ENCODE results near the gene SLC22A4.

SLC22A4 gene

DNA sequence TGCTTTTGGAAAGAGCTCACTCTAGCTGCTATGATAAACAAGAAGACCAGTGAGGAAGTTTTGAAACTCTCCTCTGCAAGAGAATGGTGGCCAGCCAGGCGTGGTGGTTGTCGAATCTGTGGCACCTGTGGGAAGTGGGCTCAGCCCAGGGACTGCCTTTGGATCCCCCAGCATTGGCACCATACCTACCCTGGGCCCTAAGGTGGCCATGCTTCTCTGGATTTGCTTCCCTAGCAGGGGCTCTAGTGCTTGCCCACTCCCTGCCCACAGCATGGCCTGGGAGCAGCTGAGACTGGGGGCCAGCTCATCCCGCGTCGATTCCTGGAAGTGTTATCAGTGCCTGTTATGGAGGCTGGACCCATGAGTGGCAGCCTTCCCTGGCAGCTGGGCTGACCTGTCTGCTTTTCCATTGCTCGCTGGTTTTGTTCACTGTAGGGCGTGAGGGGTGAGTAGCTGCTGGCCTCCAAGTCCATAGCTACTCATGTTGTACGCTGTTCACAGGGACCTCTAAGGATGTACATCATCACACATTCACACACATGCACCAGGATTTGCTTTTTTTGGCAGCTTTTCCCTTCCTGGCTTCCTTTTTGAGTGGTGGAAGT lies 2.3 kb downstream of the SLC22A4 start:
- 91% methylated on average over 7 of the region's 8 CpGs for WGBS (ENCODE audit: insufficient coverage)
- Histone ChIP-seq H3K4me3 (ENCODE audit: control insufficient read depth in 1 of 7, extremely low read depth in 1 of 7, insufficient read depth in 4 of 7, low read depth in 2 of 7, low read length in 6 of 7) (peak overlapping the region in 1 of 7 experiments; percentile 67), H3K9me3 (ENCODE audit: control extremely low read depth in 1 of 5, control insufficient read depth in 4 of 5, insufficient read depth in 2 of 5, low read depth in 1 of 5, low read length in 4 of 5) (no peaks in the 10 kb centered on the region), H3K36me3 (ENCODE audit: control insufficient read depth in 4 of 4, insufficient read depth in 4 of 4, low read length in 3 of 4) (no peaks in the 10 kb centered on the region), H3K27me3 (replicated peaks in 2 of 5; ENCODE audit: control insufficient read depth in 4 of 5, insufficient read depth in 5 of 5, low read length in 4 of 5) (no peaks in the 10 kb centered on the region), H3K4me1 (ENCODE audit: control extremely low read depth in 1 of 4, control insufficient read depth in 4 of 4, insufficient read depth in 4 of 4, low read length in 3 of 4) (peaks cover 14 to 52% (median 36%) of the 10 kb centered on the region in 4 experiments), H3K27ac (ENCODE audit: insufficient read depth in 1 of 2, low read depth in 1 of 2, low read length in 2 of 2, poor library complexity in 1 of 2, severe bottlenecking in 2 of 2) (peak overlapping the region in 1 of 2 experiments; percentile 16)
- ChIA-PET POLR2A (no interaction called here), CTCF (interaction anchor here (0.8 to 6.6 kb wide), 8 partner anchors 12 to 66 kb away, joined by 3 to 41 read pairs (median 4); no protein-coding TSS in a partner anchor)
- DNase-seq = no peak

DNA sequence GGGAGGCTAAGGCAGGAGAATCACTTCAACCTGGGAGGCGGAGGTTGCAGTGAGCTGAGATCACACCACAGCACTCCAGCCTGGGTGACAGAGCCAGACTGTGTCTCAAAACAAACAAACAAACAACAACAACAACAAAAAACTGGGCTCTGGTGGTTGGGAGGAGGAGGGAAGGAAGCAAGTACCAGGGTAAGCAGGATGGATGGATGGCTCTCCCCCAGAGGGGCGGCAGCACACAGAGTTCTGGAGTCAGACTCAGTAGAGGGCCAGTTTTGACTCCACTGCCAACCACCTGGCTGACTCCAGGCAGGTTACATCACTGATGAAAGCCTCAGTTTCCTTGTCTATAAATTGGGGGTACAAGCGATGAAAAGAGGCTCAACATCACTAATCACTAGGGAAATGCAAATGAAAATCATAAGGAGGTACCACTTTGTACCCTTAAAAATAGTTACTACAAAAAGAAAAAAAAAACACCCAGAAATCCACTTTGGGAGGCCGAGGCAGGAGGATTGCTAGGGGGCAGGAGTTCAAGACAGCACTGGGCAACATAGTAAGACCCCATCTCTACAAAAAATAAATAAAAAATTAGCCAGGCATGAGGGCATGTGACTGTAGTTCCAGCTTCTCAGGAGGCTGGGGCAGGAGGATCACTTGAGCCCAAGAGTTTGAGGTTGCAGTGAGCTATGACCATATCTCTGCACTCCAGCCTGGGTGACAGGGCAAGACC lies 3.2 kb downstream of the SLC22A4 start:
- H3K9me3 ChIP-seq (ENCODE audit: control extremely low read depth in 1 of 5, control insufficient read depth in 4 of 5, insufficient read depth in 2 of 5, low read depth in 1 of 5, low read length in 4 of 5) = no peaks in the 10 kb centered on the region
- no peak for DNase-seq

DNA sequence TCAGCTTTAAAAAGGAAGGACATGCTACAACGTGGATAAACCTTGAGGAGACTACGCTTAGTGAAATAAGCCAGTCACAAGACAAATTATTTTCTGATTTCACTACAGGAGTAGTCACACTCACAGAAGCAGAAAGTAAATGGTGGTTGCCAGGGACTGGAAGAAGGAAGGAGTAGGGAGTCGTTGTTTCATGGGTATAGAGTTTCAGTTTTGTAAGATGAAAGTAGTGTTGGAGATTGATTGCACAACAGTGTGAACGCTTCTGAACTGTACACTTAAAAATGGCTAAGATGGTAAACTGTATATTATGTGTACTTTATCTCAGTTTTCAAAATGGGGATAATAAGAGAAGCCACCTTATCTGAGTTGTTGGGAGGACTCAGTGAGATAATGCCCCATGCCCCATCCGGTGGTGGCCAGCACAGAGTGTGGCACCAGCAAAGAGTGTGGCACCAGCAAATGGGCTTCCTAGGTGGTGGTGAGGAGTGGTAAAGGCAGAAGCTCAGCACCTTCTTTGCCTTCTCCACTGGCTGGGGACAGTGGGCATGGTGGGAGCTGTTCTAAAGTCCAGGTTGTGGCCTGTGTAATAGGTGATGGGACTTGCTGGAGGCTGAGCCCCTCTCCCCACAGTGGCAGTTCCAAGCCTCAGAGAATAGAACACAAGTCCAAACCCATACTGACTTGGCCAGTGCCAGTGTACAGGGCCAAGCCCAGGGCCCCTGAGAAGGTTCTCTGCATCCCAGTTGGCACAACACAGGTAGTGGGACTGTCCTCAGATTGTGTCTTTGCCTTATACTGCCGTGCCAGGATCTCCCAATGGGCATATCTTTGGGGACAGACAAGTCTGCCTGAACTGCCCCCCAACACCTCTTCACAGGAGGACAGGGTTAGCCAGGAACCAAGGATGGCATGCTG lies 4.4 kb downstream of the SLC22A4 start:
- H3K9me3 ChIP-seq (ENCODE audit: control extremely low read depth in 1 of 5, control insufficient read depth in 4 of 5, insufficient read depth in 2 of 5, low read depth in 1 of 5, low read length in 4 of 5) = peaks cover 0 to 3% (median 0%) of the 10 kb centered on the region in 5 experiments
- ChIA-PET CTCF (no interaction called here), POLR2A (interaction anchor here (0.5 kb wide), 1 partner anchor 309 kb away, joined by 3 read pairs; no protein-coding TSS in a partner anchor)
- H3K4me3 ChIP-seq (ENCODE audit: control insufficient read depth in 1 of 7, extremely low read depth in 1 of 7, insufficient read depth in 4 of 7, low read depth in 2 of 7, low read length in 6 of 7) = no peak overlapping the region
- 92% methylated on average over 4 of the region's 6 CpGs for WGBS (ENCODE audit: insufficient coverage)
- H3K27me3 ChIP-seq (replicated peaks in 2 of 5; ENCODE audit: control insufficient read depth in 4 of 5, insufficient read depth in 5 of 5, low read length in 4 of 5) = no peaks in the 10 kb centered on the region
- H3K4me1 ChIP-seq (ENCODE audit: control extremely low read depth in 1 of 4, control insufficient read depth in 4 of 4, insufficient read depth in 4 of 4, low read length in 3 of 4) = peaks cover 6 to 41% (median 25%) of the 10 kb centered on the region in 4 experiments
- no peak overlapping the region for H3K27ac ChIP-seq (ENCODE audit: insufficient read depth in 1 of 2, low read depth in 1 of 2, low read length in 2 of 2, poor library complexity in 1 of 2, severe bottlenecking in 2 of 2)
- no peak for DNase-seq
- peaks cover 0 to 3% (median 0%) of the 10 kb centered on the region in 4 experiments for H3K36me3 ChIP-seq (ENCODE audit: control insufficient read depth in 4 of 4, insufficient read depth in 4 of 4, low read length in 3 of 4)

More for the DNA sequence above, 3.2 kb downstream of the SLC22A4 start:
- no peak overlapping the region for H3K27ac ChIP-seq (ENCODE audit: insufficient read depth in 1 of 2, low read depth in 1 of 2, low read length in 2 of 2, poor library complexity in 1 of 2, severe bottlenecking in 2 of 2)
- H3K4me3 ChIP-seq (ENCODE audit: control insufficient read depth in 1 of 7, extremely low read depth in 1 of 7, insufficient read depth in 4 of 7, low read depth in 2 of 7, low read length in 6 of 7) = no peak overlapping the region
- no peaks in the 10 kb centered on the region for H3K27me3 ChIP-seq (replicated peaks in 2 of 5; ENCODE audit: control insufficient read depth in 4 of 5, insufficient read depth in 5 of 5, low read length in 4 of 5)
- H3K36me3 ChIP-seq (ENCODE audit: control insufficient read depth in 4 of 4, insufficient read depth in 4 of 4, low read length in 3 of 4) = no peaks in the 10 kb centered on the region
- WGBS (ENCODE audit: insufficient coverage) = 89% methylated on average over 1 of the region's 4 CpGs
- CTCF ChIA-PET = interaction anchor here (1.0 to 6.6 kb wide), 4 partner anchors 15 to 36 kb away, joined by 3 to 41 read pairs (median 4); no protein-coding TSS in a partner anchor
- peaks cover 12 to 52% (median 36%) of the 10 kb centered on the region in 4 experiments for H3K4me1 ChIP-seq (ENCODE audit: control extremely low read depth in 1 of 4, control insufficient read depth in 4 of 4, insufficient read depth in 4 of 4, low read length in 3 of 4)
- POLR2A ChIA-PET = no interaction called here

DNA sequence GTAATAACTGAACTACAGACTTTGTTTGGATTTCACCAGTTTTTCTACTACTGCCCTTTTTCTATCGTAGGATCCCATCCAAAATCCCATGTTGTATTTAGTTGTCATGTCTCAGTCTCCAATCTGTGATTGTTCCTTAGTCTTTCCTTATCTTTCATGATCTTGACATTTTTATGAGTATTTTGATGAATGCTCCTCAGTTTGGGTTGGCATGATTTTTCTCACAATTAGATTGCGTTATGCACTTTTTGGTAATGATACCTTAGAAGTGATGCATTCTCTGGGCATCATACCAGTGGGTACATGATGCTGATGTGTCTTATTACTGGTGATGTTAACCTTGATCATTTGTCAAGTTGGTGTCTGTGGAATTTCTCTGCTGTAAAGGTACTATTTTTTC lies 5.7 kb downstream of the SLC22A4 start:
- no peak overlapping the region for H3K4me3 ChIP-seq (ENCODE audit: control insufficient read depth in 1 of 7, extremely low read depth in 1 of 7, insufficient read depth in 4 of 7, low read depth in 2 of 7, low read length in 6 of 7)
- CTCF ChIA-PET = interaction anchor here (1.0 to 1.3 kb wide), 3 partner anchors 14 to 27 kb away, joined by 3 to 4 read pairs (median 4); no protein-coding TSS in a partner anchor
- peaks cover 0 to 11% (median 4%) of the 10 kb centered on the region in 5 experiments for H3K9me3 ChIP-seq (ENCODE audit: control extremely low read depth in 1 of 5, control insufficient read depth in 4 of 5, insufficient read depth in 2 of 5, low read depth in 1 of 5, low read length in 4 of 5)
- DNase-seq = no peak
- no peaks in the 10 kb centered on the region for H3K27me3 ChIP-seq (replicated peaks in 2 of 5; ENCODE audit: control insufficient read depth in 4 of 5, insufficient read depth in 5 of 5, low read length in 4 of 5)
- peaks cover 6 to 27% (median 13%) of the 10 kb centered on the region in 4 experiments for H3K4me1 ChIP-seq (ENCODE audit: control extremely low read depth in 1 of 4, control insufficient read depth in 4 of 4, insufficient read depth in 4 of 4, low read length in 3 of 4)
- peaks cover 0 to 7% (median 2%) of the 10 kb centered on the region in 4 experiments for H3K36me3 ChIP-seq (ENCODE audit: control insufficient read depth in 4 of 4, insufficient read depth in 4 of 4, low read length in 3 of 4)
- WGBS (ENCODE audit: insufficient coverage) = no CpG with 5 or more reads among the region's 2 CpGs
- POLR2A ChIA-PET = no interaction called here
- no peak overlapping the region for H3K27ac ChIP-seq (ENCODE audit: insufficient read depth in 1 of 2, low read depth in 1 of 2, low read length in 2 of 2, poor library complexity in 1 of 2, severe bottlenecking in 2 of 2)

DNA sequence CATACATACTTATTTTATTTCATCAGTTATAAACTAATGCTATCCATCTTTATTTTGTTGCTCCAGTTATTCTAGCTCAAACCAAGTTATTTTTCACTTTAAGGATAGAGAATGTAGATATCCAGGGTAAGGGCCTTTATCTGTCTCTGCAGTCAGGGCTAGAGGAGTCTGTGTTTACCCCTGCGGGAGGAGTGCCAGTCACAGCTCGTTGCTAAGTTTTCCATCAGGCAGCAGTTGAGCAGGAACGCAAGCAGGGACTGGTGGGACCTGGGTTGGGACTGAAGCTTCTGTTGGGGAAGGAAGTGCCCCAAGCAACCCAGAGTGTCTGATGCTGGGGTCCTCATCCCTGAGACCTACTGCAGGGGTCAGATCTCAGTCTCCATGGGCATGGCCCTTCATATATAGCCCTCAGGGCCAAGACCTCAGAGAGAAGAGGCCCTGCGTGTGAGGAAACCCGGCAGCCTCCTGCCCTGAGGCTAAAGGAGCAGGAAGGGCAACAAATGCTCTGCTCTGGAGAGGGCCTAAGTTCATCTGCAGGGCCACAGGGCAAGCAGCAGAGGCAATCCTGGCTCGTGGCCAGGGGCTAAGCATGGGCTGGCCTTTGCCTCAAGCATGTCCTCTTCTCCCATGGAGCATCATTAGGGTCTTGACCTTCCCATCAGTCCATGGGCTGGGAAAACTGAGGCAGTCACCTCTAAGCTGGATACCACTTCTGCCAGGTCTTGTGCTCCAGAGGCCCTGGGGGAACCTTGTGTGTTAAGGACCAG lies 6.6 kb downstream of the SLC22A4 start:
- Histone ChIP-seq H3K4me1 (ENCODE audit: control extremely low read depth in 1 of 4, control insufficient read depth in 4 of 4, insufficient read depth in 4 of 4, low read length in 3 of 4) (peaks cover 2 to 19% (median 5%) of the 10 kb centered on the region in 4 experiments), H3K36me3 (ENCODE audit: control insufficient read depth in 4 of 4, insufficient read depth in 4 of 4, low read length in 3 of 4) (peaks cover 0 to 7% (median 2%) of the 10 kb centered on the region in 4 experiments), H3K27me3 (replicated peaks in 2 of 5; ENCODE audit: control insufficient read depth in 4 of 5, insufficient read depth in 5 of 5, low read length in 4 of 5) (no peaks in the 10 kb centered on the region), H3K4me3 (ENCODE audit: control insufficient read depth in 1 of 7, extremely low read depth in 1 of 7, insufficient read depth in 4 of 7, low read depth in 2 of 7, low read length in 6 of 7) (no peak overlapping the region), H3K27ac (ENCODE audit: insufficient read depth in 1 of 2, low read depth in 1 of 2, low read length in 2 of 2, poor library complexity in 1 of 2, severe bottlenecking in 2 of 2) (no peak overlapping the region), H3K9me3 (ENCODE audit: control extremely low read depth in 1 of 5, control insufficient read depth in 4 of 5, insufficient read depth in 2 of 5, low read depth in 1 of 5, low read length in 4 of 5) (peaks cover 0 to 11% (median 4%) of the 10 kb centered on the region in 5 experiments)
- CTCF ChIA-PET = interaction anchor here (1.0 to 1.3 kb wide), 3 partner anchors 14 to 28 kb away, joined by 3 to 4 read pairs (median 4); no protein-coding TSS in a partner anchor
- WGBS (ENCODE audit: insufficient coverage) = 96% methylated on average over 5 of the region's 6 CpGs
- no peak for DNase-seq
- POLR2A ChIA-PET = no interaction called here

Data from common myeloid progenitor, CD34-positive (primary cell).